ENCODE results near the gene ATP6V1E1. TPM values are rescaled to one million over a fixed set of nuclear protein-coding genes. Genes with fewer than 3 reads are reported as not detected.
"Not testable (repeated sequence)": the region's sequence is repeated elsewhere in the genome, so short reads cannot be mapped to it uniquely, and the experiment has no call there.

ATP6V1E1 gene
- total RNA-seq, 1 donor from 2014 or later = 119 TPM

- DNase-seq (ENCODE audit: low read depth) = no peak
- Histone ChIP-seq H3K4me3 (ENCODE audit: low read depth, low read length) (no peak overlapping the region), H3K27me3 (ENCODE audit: control insufficient read depth, insufficient read depth, low read length) (no peaks in the 10 kb centered on the region), H3K36me3 (ENCODE audit: control insufficient read depth, insufficient read depth, low read length) (no peaks in the 10 kb centered on the region)
- TF ChIP-seq, protein P1, sequence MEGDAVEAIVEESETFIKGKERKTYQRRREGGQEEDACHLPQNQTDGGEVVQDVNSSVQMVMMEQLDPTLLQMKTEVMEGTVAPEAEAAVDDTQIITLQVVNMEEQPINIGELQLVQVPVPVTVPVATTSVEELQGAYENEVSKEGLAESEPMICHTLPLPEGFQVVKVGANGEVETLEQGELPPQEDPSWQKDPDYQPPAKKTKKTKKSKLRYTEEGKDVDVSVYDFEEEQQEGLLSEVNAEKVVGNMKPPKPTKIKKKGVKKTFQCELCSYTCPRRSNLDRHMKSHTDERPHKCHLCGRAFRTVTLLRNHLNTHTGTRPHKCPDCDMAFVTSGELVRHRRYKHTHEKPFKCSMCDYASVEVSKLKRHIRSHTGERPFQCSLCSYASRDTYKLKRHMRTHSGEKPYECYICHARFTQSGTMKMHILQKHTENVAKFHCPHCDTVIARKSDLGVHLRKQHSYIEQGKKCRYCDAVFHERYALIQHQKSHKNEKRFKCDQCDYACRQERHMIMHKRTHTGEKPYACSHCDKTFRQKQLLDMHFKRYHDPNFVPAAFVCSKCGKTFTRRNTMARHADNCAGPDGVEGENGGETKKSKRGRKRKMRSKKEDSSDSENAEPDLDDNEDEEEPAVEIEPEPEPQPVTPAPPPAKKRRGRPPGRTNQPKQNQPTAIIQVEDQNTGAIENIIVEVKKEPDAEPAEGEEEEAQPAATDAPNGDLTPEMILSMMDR (IDR thresholded peaks at IDR 0.05; ENCODE audit: insufficient read depth, low read length, severe bottlenecking) = no peak
- FAIRE-seq = no peak
Measured at GRCh38 chr22:17647452-17647851, 18.9 kb upstream of the ATP6V1E1 start.

- DNase-seq (ENCODE audit: low read depth); H3K27me3 ChIP-seq (ENCODE audit: control insufficient read depth, insufficient read depth, low read length); H3K36me3 ChIP-seq (ENCODE audit: control insufficient read depth, insufficient read depth, low read length); FAIRE-seq; H3K4me3 ChIP-seq (ENCODE audit: low read depth, low read length): not testable (repeated sequence)
Measured at GRCh38 chr22:17642357-17642756, 13.8 kb upstream of the ATP6V1E1 start.

GRCh38 chr22:17641269-17641668 lies 12.7 kb upstream of the ATP6V1E1 start:
- DNase-seq (ENCODE audit: low read depth) (no peak), FAIRE-seq (no peak)
- H3K36me3 ChIP-seq (ENCODE audit: control insufficient read depth, insufficient read depth, low read length) = peaks cover 1% of the 10 kb centered on the region
- no peaks in the 10 kb centered on the region for H3K27me3 ChIP-seq (ENCODE audit: control insufficient read depth, insufficient read depth, low read length)
- no peak overlapping the region for H3K4me3 ChIP-seq (ENCODE audit: low read depth, low read length)
- TF ChIP-seq, protein P1 (IDR thresholded peaks at IDR 0.05; ENCODE audit: insufficient read depth, low read length, severe bottlenecking) = no peak

GRCh38 chr22:17639247-17639741 lies 10.7 kb upstream of the ATP6V1E1 start:
- Histone ChIP-seq H3K27me3 (ENCODE audit: control insufficient read depth, insufficient read depth, low read length) (no peaks in the 10 kb centered on the region), H3K4me3 (ENCODE audit: low read depth, low read length) (peak overlapping the region; percentile 75), H3K36me3 (ENCODE audit: control insufficient read depth, insufficient read depth, low read length) (peaks cover 1% of the 10 kb centered on the region)
- TF ChIP-seq, protein P1 (IDR thresholded peaks at IDR 0.05; ENCODE audit: insufficient read depth, low read length, severe bottlenecking) = no peak
- FAIRE-seq (no peak), DNase-seq (ENCODE audit: low read depth) (peak; percentile 47)

GRCh38 chr22:17638432-17639246 lies 10.1 kb upstream of the ATP6V1E1 start, which contains the start of gene BCL2L13:
Gene BCL2L13, plus strand, starts transcription at chr22:17638757. Its CDS starts 16,955 bp downstream, at chr22:17655712.
- Histone ChIP-seq H3K4me3 (ENCODE audit: low read depth, low read length) (peak within 1 kb of the TSS; percentile 75), H3K36me3 (ENCODE audit: control insufficient read depth, insufficient read depth, low read length) (peaks cover 1% of the 10 kb centered on the region), H3K27me3 (ENCODE audit: control insufficient read depth, insufficient read depth, low read length) (no peaks in the 10 kb centered on the region)
- TF ChIP-seq, protein P1 (IDR thresholded peaks at IDR 0.05; ENCODE audit: insufficient read depth, low read length, severe bottlenecking) = peak; percentile 10
- DNase-seq (ENCODE audit: low read depth) = peak; percentile 76
- no peak for FAIRE-seq

- Histone ChIP-seq H3K4me3 (ENCODE audit: low read depth, low read length) (peak overlapping the region; percentile 75), H3K36me3 (ENCODE audit: control insufficient read depth, insufficient read depth, low read length) (peaks cover 1% of the 10 kb centered on the region), H3K27me3 (ENCODE audit: control insufficient read depth, insufficient read depth, low read length) (no peaks in the 10 kb centered on the region)
- no peak for FAIRE-seq
- TF ChIP-seq, protein P1 (IDR thresholded peaks at IDR 0.05; ENCODE audit: insufficient read depth, low read length, severe bottlenecking) = peak; percentile 20
- peak; percentile 76 for DNase-seq (ENCODE audit: low read depth)
Measured at GRCh38 chr22:17638182-17638431, 9.6 kb upstream of the ATP6V1E1 start.
